ENCODE data around the gene MXD3. TPM values are rescaled to one million over a fixed set of nuclear protein-coding genes. Genes with fewer than 3 reads are reported as not detected.
"Not testable (repeated sequence)": the region's sequence is repeated elsewhere in the genome, so short reads cannot be mapped to it uniquely, and the experiment has no call there.

Gene MXD3
- total RNA-seq, 1 donor from 2014 or later = 31.1 TPM

DNA sequence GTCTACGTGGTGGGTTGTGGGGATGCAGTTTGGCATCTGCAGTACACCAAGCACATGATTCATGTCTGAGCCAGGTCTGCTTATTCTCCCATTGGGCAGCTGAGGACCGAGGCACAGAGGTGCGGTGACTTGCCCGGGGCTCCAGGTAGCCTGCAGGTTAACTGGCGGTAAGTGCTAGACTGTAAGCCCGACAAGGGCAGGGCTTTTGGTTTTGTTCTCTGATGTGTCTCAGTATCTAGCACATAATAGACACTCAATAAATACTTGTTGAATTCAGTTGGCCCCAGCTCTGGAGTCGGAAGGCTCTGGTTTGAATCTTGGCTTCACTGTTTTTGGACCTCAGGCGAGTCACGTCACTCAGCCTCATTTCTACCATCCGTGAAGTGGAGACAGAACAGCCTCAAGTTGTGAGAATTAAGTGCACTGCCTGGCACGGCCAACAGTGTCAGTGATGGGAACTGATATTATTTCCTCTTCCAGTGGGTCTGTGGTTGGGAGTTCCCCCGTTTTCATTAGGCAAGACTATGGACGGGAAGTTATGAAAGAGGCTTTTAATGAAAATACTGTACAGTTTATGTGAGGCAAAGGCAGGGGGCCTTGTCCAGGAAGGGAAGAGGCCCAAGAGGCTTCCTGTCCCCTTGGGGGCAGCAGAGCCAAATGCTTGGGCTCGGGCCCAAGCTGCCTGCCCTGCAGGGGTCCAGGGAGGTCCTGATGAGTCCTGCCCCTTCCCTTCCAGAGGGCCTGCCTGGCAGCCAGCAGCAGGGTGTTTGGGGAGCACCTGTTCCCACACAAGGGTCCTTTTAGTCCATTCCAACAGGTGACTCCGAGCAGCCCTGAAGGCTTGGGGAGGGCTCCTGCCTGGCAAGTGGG is 4.8 kb downstream of the MXD3 start:
- peaks cover 50% of the 10 kb centered on the region for H4K20me1 ChIP-seq (ENCODE audit: low read depth)
- H3K4me2 ChIP-seq = no peak overlapping the region
- Mint-ChIP-seq H3K36me3 (peaks cover 23% of the 10 kb centered on the region), H3K27ac (no peak overlapping the region), H3K4me1 (peaks cover 36% of the 10 kb centered on the region), H3K4me3 (no peak overlapping the region), H3K9me3 (no peaks in the 10 kb centered on the region), H3K27me3 (ENCODE audit: insufficient read depth, low read depth) (no peaks in the 10 kb centered on the region)
- no peaks in the 10 kb centered on the region for H3K9me3 ChIP-seq (ENCODE audit: low read depth)
- no peak overlapping the region for H3K9ac ChIP-seq
- H2AFZ ChIP-seq (replicated peaks) = no peak overlapping the region
- H3K4me3 ChIP-seq = no peak overlapping the region
- peaks cover 28% of the 10 kb centered on the region for H3F3A ChIP-seq (ENCODE audit: low read depth)
- H3K27ac ChIP-seq = no peak overlapping the region
- peaks cover 10% of the 10 kb centered on the region for H3K27me3 ChIP-seq
- H3K79me2 ChIP-seq (ENCODE audit: low read depth) = peaks cover 22% of the 10 kb centered on the region
- TF ChIP-seq EZH2phosphoT487 (IDR thresholded peaks at IDR 0.05) (no peak), EZH2 (IDR thresholded peaks at IDR 0.05) (no peak)
- TF ChIP-seq, protein P1, sequence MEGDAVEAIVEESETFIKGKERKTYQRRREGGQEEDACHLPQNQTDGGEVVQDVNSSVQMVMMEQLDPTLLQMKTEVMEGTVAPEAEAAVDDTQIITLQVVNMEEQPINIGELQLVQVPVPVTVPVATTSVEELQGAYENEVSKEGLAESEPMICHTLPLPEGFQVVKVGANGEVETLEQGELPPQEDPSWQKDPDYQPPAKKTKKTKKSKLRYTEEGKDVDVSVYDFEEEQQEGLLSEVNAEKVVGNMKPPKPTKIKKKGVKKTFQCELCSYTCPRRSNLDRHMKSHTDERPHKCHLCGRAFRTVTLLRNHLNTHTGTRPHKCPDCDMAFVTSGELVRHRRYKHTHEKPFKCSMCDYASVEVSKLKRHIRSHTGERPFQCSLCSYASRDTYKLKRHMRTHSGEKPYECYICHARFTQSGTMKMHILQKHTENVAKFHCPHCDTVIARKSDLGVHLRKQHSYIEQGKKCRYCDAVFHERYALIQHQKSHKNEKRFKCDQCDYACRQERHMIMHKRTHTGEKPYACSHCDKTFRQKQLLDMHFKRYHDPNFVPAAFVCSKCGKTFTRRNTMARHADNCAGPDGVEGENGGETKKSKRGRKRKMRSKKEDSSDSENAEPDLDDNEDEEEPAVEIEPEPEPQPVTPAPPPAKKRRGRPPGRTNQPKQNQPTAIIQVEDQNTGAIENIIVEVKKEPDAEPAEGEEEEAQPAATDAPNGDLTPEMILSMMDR (IDR thresholded peaks at IDR 0.05) = peak; percentile 15
- H3K4me1 ChIP-seq = peaks cover 12% of the 10 kb centered on the region
- DNase-seq (ENCODE audit: low spot score) = no peak
- H3K36me3 ChIP-seq = no peaks in the 10 kb centered on the region

DNA sequence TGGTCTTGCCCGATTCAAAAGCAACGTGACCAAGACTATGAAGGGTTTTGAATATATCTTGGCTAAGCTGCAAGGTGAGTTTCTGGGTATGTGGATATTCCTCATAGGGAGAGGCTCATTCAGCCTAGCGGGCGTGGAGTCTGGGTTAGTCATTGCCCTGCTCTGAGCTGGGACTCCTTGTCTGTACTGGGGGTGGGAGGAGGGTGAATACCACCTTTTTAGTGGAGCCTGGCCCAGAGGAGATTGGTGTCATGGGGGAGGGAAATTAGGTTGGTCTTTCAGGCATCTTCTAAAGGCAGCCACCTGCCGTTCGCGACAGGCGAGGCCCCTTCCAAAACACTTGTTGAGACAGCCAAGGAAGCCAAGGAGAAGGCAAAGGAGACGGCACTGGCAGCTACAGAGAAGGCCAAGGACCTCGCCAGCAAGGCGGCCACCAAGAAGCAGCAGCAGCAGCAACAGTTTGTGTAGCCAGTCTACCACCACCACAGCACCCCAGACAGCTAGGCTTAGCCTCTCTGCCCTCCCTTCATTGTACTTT is 5.5 kb downstream of the MXD3 start:
- peaks cover 22% of the 10 kb centered on the region for H3K79me2 ChIP-seq (ENCODE audit: low read depth)

DNA sequence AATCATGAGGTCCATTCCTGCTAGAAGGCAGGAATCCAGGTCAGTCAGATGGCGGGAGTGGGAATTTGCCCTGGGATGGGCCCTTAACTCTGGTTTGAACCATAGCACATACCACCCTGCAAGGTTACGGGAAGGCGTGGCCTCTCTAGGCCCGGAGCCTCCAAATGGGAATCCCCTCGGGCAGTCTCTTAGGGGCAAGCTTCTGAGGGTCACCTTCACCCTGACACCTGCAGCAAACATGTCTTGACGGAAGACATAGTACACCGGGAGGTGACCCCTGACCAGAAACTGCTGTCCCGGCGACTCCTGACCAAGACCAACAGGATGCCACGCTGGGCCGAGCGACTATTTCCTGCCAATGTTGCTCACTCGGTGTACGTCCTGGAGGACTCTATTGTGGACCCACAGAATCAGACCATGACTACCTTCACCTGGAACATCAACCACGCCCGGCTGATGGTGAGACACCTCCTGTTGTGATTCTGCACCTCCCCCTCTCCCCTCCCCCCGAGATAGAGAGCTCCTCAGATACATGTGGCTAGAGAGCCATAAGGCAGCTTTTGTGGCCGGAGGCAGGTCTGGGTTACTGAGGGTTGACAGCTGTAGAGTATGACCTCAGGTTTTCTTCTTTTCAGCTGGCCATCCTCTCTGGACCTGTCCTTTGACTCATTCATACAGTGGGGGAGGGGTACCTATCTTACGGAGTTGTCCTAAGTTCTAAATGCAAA is 7.1 kb downstream of the MXD3 start:
- H3K4me1 Mint-ChIP-seq = peaks cover 32% of the 10 kb centered on the region
- H3K27ac Mint-ChIP-seq = peak overlapping the region; percentile 2
- peak overlapping the region; percentile 96 for H3K4me3 ChIP-seq
- H3K27ac ChIP-seq = no peak overlapping the region
- H3K27me3 ChIP-seq = peaks cover 7% of the 10 kb centered on the region
- peak overlapping the region; percentile 88 for H3K4me2 ChIP-seq
- peaks cover 38% of the 10 kb centered on the region for H3F3A ChIP-seq (ENCODE audit: low read depth)
- H3K4me1 ChIP-seq = no peaks in the 10 kb centered on the region
- no peaks in the 10 kb centered on the region for H3K9me3 ChIP-seq (ENCODE audit: low read depth)
- TF ChIP-seq, protein P1 (IDR thresholded peaks at IDR 0.05) = no peak
- TF ChIP-seq EZH2 (IDR thresholded peaks at IDR 0.05) (no peak), EZH2phosphoT487 (IDR thresholded peaks at IDR 0.05) (no peak)
- no peak for DNase-seq (ENCODE audit: low spot score)
- no peaks in the 10 kb centered on the region for H3K27me3 Mint-ChIP-seq (ENCODE audit: insufficient read depth, low read depth)
- H3K9me3 Mint-ChIP-seq = no peaks in the 10 kb centered on the region
- H3K36me3 ChIP-seq = no peaks in the 10 kb centered on the region
- H3K79me2 ChIP-seq (ENCODE audit: low read depth) = peaks cover 22% of the 10 kb centered on the region
- peak overlapping the region; percentile 93 for H3K4me3 Mint-ChIP-seq
- peaks cover 48% of the 10 kb centered on the region for H4K20me1 ChIP-seq (ENCODE audit: low read depth)
- H2AFZ ChIP-seq (replicated peaks) = no peak overlapping the region
- peak overlapping the region; percentile 90 for H3K9ac ChIP-seq
- H3K36me3 Mint-ChIP-seq = peaks cover 26% of the 10 kb centered on the region

More for the DNA sequence above, 5.5 kb downstream of the MXD3 start:
- Histone ChIP-seq H3F3A (ENCODE audit: low read depth) (peaks cover 29% of the 10 kb centered on the region), H3K4me1 (peaks cover 12% of the 10 kb centered on the region), H4K20me1 (ENCODE audit: low read depth) (peaks cover 52% of the 10 kb centered on the region)
- H3K9me3 ChIP-seq (ENCODE audit: low read depth); H2AFZ ChIP-seq (replicated peaks); H3K9ac ChIP-seq; H3K27ac ChIP-seq; H3K4me3 ChIP-seq; H3K36me3 ChIP-seq; DNase-seq (ENCODE audit: low spot score); H3K4me2 ChIP-seq; H3K27me3 ChIP-seq; H3K27me3 Mint-ChIP-seq (ENCODE audit: insufficient read depth, low read depth); H3K27ac Mint-ChIP-seq; H3K9me3 Mint-ChIP-seq: not testable (repeated sequence)
- Mint-ChIP-seq H3K4me1 (peaks cover 36% of the 10 kb centered on the region), H3K4me3 (peak overlapping the region; percentile 78), H3K36me3 (peaks cover 23% of the 10 kb centered on the region)

All from neural progenitor cell (in vitro differentiated cells).